Smooth muscle cell (in vitro differentiated cells): ENCODE measurements around the gene RNF141. TPM values are rescaled to one million over a fixed set of nuclear protein-coding genes. Genes with fewer than 3 reads are reported as not detected.

Source experiments
- DNase-seq: peaks from one replicate; lab custom pipeline; 2025; ENCODE audit not compliant: unreplicated experiment; lab: John Stamatoyannopoulos, UW
- H2AFZ ChIP-seq: fragments of 200-600 bp; sonication (generic); 2 replicates; pipeline ENCODE4 v1.6.0; 2016; ENCODE audit warnings: antibody characterized with exemption, low read depth, mild to moderate bottlenecking
- H3F3A ChIP-seq: fragments of 200-600 bp; sonication (generic); 2 replicates; pipeline ENCODE4 v1.6.0; 2017; ENCODE audit warnings: antibody characterized with exemption, low read depth
- H3K27ac ChIP-seq: fragments of 200-600 bp; sonication (generic); 2 replicates; pipeline ENCODE4 v1.5.1; 2016; ENCODE audit warnings: low read depth, mild to moderate bottlenecking
- H3K27me3 ChIP-seq: fragments of 200-600 bp; sonication (generic); 2 replicates; pipeline ENCODE4 v1.6.1; 2016; ENCODE audit warnings: low read depth, mild to moderate bottlenecking
- H3K36me3 ChIP-seq: fragments of 200-600 bp; sonication (generic); 2 replicates; pipeline ENCODE4 v1.5.1; 2016; ENCODE audit warnings: low read depth
- H3K4me1 ChIP-seq: fragments of 200-600 bp; sonication (generic); 2 replicates; pipeline ENCODE4 v1.5.1; 2016; ENCODE audit warnings: low read depth
- H3K4me2 ChIP-seq: fragments of 200-600 bp; sonication (generic); 2 replicates; pipeline ENCODE4 v1.6.0; 2016; ENCODE audit warnings: mild to moderate bottlenecking
- H3K4me3 ChIP-seq: fragments of 200-600 bp; sonication (generic); 2 replicates; pipeline ENCODE4 v1.5.1; 2016; ENCODE audit warnings: mild to moderate bottlenecking
- H3K79me2 ChIP-seq: fragments of 200-600 bp; sonication (generic); 2 replicates; pipeline ENCODE4 v1.6.0; 2016; ENCODE audit warnings: low read depth, mild to moderate bottlenecking
- H3K9ac ChIP-seq: fragments of 200-600 bp; sonication (generic); 2 replicates; pipeline ENCODE4 v1.6.0; 2016; ENCODE audit warnings: low read depth
- H3K9me3 ChIP-seq: fragments of 200-600 bp; sonication (generic); replicated peaks from 2 replicates; pipeline ENCODE4 v1.5.1; 2016; ENCODE audit warnings: low read depth
- H4K20me1 ChIP-seq: fragments of 200-600 bp; sonication (generic); 2 replicates; pipeline ENCODE4 v1.6.0; 2016; ENCODE audit warnings: low read depth
- WGBS: methylation state at CpG from one replicate; pipeline ENCODE4 v1.1.7; 2016; ENCODE audit warnings: low lambda C conversion rate; 5-methylcytosine and 5-hydroxymethylcytosine counted together
- polyA plus RNA-seq: library from polyadenylated mRNA; unstranded; fragments of >200 nt; fragmentation: Nextera tagmentation; extraction: Ambion mirVana; gene quantifications from 2 replicates; pipeline ENCODE4 v1.2.1, GENCODE V29; 2016
- total RNA-seq: library from RNA; depleted of rRNA; stranded (reverse); fragments of >200 nt; gene quantifications from 2 replicates; pipeline ENCODE4 v1.2.3, GENCODE V29; 2014
- TF ChIP-seq, protein P1 (sequence below): fragments of 200-600 bp; sonication (generic); IDR thresholded peaks from 2 replicates; pipeline ENCODE4 v1.5.1; 2017; ENCODE audit warnings: borderline replicate concordance, mild to moderate bottlenecking, antibody characterized with exemption; ENCODE audit not compliant: insufficient read depth, poor library complexity, severe bottlenecking

RNF141 gene
- total and polyA plus RNA-seq, 2 experiments from 2014 or later = 16.2 to 24.4 TPM

DNA sequence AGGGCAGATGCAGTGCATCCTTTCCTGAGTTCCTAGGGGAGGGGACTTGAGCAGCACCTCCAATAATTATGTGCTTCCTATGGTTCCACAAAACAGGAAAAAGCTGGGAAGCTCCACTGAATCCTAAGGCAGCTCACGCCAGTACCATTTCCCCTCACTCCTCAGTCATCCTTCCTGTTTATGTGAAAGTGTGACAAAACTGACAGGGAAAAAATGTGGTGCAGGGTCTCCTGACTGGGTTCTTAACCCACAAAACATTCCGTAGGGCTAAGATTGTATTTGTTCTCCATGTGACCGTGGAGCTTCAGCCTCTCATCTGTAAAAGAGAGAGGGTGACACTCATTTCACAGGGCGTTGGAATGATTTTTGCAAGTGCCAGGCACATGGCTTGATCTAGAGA is 39.6 kb upstream of the RNF141 start:
- Histone ChIP-seq H3K4me2 (no peak overlapping the region), H3K4me3 (no peak overlapping the region), H3K4me1 (no peaks in the 10 kb centered on the region), H3K9ac (no peak overlapping the region), H3K79me2 (no peaks in the 10 kb centered on the region), H3K27me3 (no peaks in the 10 kb centered on the region), H4K20me1 (no peaks in the 10 kb centered on the region), H3K9me3 (no peaks in the 10 kb centered on the region), H3F3A (no peaks in the 10 kb centered on the region), H3K36me3 (no peaks in the 10 kb centered on the region), H3K27ac (no peak overlapping the region), H2AFZ (no peak overlapping the region)
- TF ChIP-seq, protein P1, sequence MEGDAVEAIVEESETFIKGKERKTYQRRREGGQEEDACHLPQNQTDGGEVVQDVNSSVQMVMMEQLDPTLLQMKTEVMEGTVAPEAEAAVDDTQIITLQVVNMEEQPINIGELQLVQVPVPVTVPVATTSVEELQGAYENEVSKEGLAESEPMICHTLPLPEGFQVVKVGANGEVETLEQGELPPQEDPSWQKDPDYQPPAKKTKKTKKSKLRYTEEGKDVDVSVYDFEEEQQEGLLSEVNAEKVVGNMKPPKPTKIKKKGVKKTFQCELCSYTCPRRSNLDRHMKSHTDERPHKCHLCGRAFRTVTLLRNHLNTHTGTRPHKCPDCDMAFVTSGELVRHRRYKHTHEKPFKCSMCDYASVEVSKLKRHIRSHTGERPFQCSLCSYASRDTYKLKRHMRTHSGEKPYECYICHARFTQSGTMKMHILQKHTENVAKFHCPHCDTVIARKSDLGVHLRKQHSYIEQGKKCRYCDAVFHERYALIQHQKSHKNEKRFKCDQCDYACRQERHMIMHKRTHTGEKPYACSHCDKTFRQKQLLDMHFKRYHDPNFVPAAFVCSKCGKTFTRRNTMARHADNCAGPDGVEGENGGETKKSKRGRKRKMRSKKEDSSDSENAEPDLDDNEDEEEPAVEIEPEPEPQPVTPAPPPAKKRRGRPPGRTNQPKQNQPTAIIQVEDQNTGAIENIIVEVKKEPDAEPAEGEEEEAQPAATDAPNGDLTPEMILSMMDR = no peak
- DNase-seq = no peak
- 88% methylated on average over 4 of the region's 4 CpGs for WGBS

GRCh38 chr11:10579700-10580099 is 38.7 kb upstream of the RNF141 start:
- TF ChIP-seq, protein P1 = no peak
- Histone ChIP-seq H3K4me2 (no peak overlapping the region), H3K9ac (no peak overlapping the region), H3K36me3 (no peaks in the 10 kb centered on the region), H3K27ac (no peak overlapping the region), H3F3A (no peaks in the 10 kb centered on the region), H2AFZ (no peak overlapping the region), H3K27me3 (no peaks in the 10 kb centered on the region), H4K20me1 (no peaks in the 10 kb centered on the region), H3K4me1 (no peaks in the 10 kb centered on the region), H3K9me3 (no peaks in the 10 kb centered on the region), H3K4me3 (no peak overlapping the region), H3K79me2 (no peaks in the 10 kb centered on the region)
- DNase-seq = no peak
- 93% methylated on average over 3 of the region's 3 CpGs for WGBS

GRCh38 chr11:10576035-10576398 is 35.0 kb upstream of the RNF141 start:
- H3K4me3 ChIP-seq = no peak overlapping the region
- no peaks in the 10 kb centered on the region for H3K27me3 ChIP-seq
- no peaks in the 10 kb centered on the region for H3F3A ChIP-seq
- H3K79me2 ChIP-seq = no peaks in the 10 kb centered on the region
- H3K9me3 ChIP-seq = no peaks in the 10 kb centered on the region
- no peak overlapping the region for H3K27ac ChIP-seq
- no peak overlapping the region for H2AFZ ChIP-seq
- TF ChIP-seq, protein P1 = no peak
- H3K4me2 ChIP-seq = no peak overlapping the region
- no peak overlapping the region for H3K9ac ChIP-seq
- H3K36me3 ChIP-seq = no peaks in the 10 kb centered on the region
- H4K20me1 ChIP-seq = no peaks in the 10 kb centered on the region
- 96% methylated on average over 4 of the region's 4 CpGs for WGBS
- no peak for DNase-seq
- H3K4me1 ChIP-seq = no peaks in the 10 kb centered on the region

GRCh38 chr11:10575346-10576034 is 34.5 kb upstream of the RNF141 start:
- WGBS = 86% methylated on average over 3 of the region's 3 CpGs
- Histone ChIP-seq H3K9ac (no peak overlapping the region), H2AFZ (no peak overlapping the region), H3K79me2 (no peaks in the 10 kb centered on the region), H3K36me3 (no peaks in the 10 kb centered on the region), H3K27ac (no peak overlapping the region), H3F3A (no peaks in the 10 kb centered on the region), H4K20me1 (no peaks in the 10 kb centered on the region), H3K4me2 (no peak overlapping the region), H3K27me3 (no peaks in the 10 kb centered on the region), H3K9me3 (no peaks in the 10 kb centered on the region), H3K4me3 (no peak overlapping the region), H3K4me1 (no peaks in the 10 kb centered on the region)
- DNase-seq = no peak
- TF ChIP-seq, protein P1 = no peak
